H9 (cell line): ENCODE measurements around the gene C1QBP. TPM values are rescaled to one million over a fixed set of nuclear protein-coding genes. Genes with fewer than 3 reads are reported as not detected.

Experiments
- DNase-seq: peaks from one replicate; pipeline ENCODE4 v3.0.0-alpha.2; 2017
- H2AFZ ChIP-seq: one replicate; pipeline ENCODE4 v1.6.1; 2013; ENCODE audit warnings: mild to moderate bottlenecking, low read length, control low read depth, moderate library complexity
- H2AK5ac ChIP-seq: 2 replicates; pipeline ENCODE4 v1.6.1; 2013; ENCODE audit warnings: low read length, control low read depth, mixed read lengths; ENCODE audit not compliant: insufficient read length
- H2BK120ac ChIP-seq: one replicate; pipeline ENCODE4 v1.6.1; 2013; ENCODE audit warnings: low read depth, mild to moderate bottlenecking, low read length, control low read depth, inconsistent platforms; ENCODE audit not compliant: poor library complexity, severe bottlenecking
- H2BK12ac ChIP-seq: 2 replicates; pipeline ENCODE4 v1.6.1; 2013; ENCODE audit warnings: low read length, control low read depth, mixed read lengths, low read depth; ENCODE audit not compliant: insufficient read length
- H2BK15ac ChIP-seq: 2 replicates; pipeline ENCODE4 v1.6.1; 2013; ENCODE audit warnings: low read depth, low read length, control low read depth
- H2BK20ac ChIP-seq: one replicate; pipeline ENCODE4 v1.6.1; 2013; ENCODE audit warnings: low read depth, mild to moderate bottlenecking, low read length, control low read depth, inconsistent platforms; ENCODE audit not compliant: poor library complexity, severe bottlenecking
- H2BK5ac ChIP-seq: 2 replicates; pipeline ENCODE4 v1.6.1; 2013; ENCODE audit warnings: low read length, control low read depth, mixed read lengths; ENCODE audit not compliant: insufficient read length
- H3K14ac ChIP-seq: 2 replicates; pipeline ENCODE4 v1.6.1; 2013; ENCODE audit warnings: low read length, control low read depth; ENCODE audit not compliant: insufficient read depth
- H3K18ac ChIP-seq: 2 replicates; pipeline ENCODE4 v1.6.1; 2013; ENCODE audit warnings: low read depth, mild to moderate bottlenecking, mixed read lengths, low read length, control low read depth; ENCODE audit not compliant: insufficient read length
- H3K23ac ChIP-seq: 2 replicates; pipeline ENCODE4 v1.6.1; 2013; ENCODE audit warnings: low read length, control low read depth, mixed read lengths, low read depth; ENCODE audit not compliant: insufficient read length
- H3K23me2 ChIP-seq: 2 replicates; pipeline ENCODE4 v1.6.1; 2013; ENCODE audit warnings: low read depth, mild to moderate bottlenecking, mixed read lengths, low read length, control low read depth; ENCODE audit not compliant: insufficient read length, poor library complexity, severe bottlenecking
- H3K27ac ChIP-seq: 2 replicates; pipeline ENCODE4 v1.5.1; 2013; ENCODE audit warnings: low read length, control low read depth, mixed read lengths, low read depth; ENCODE audit not compliant: insufficient read length
- H3K27me3 ChIP-seq: 2 replicates; pipeline ENCODE4 v1.6.1; 2013; ENCODE audit warnings: low read length, control low read depth, inconsistent platforms; ENCODE audit not compliant: insufficient read depth
- H3K4ac ChIP-seq: 2 replicates; pipeline ENCODE4 v1.6.1; 2013; ENCODE audit warnings: low read depth, mild to moderate bottlenecking, control low read depth, inconsistent platforms, low read length, moderate library complexity
- H3K4me1 ChIP-seq: 2 replicates; pipeline ENCODE4 v1.6.1; 2013; ENCODE audit warnings: low read length, control low read depth, inconsistent platforms; ENCODE audit not compliant: insufficient read depth
- H3K4me2 ChIP-seq: 2 replicates; pipeline ENCODE4 v1.6.1; 2013; ENCODE audit warnings: low read length, control low read depth, mixed read lengths; ENCODE audit not compliant: insufficient read length, insufficient read depth
- H3K56ac ChIP-seq: 2 replicates; pipeline ENCODE4 v1.6.1; 2013; ENCODE audit warnings: low read depth, mild to moderate bottlenecking, mixed read lengths, low read length, control low read depth; ENCODE audit not compliant: insufficient read length
- H3K79me1 ChIP-seq: 2 replicates; pipeline ENCODE4 v1.6.1; 2013; ENCODE audit warnings: low read depth, mild to moderate bottlenecking, moderate library complexity, low read length, control low read depth, inconsistent platforms; ENCODE audit not compliant: insufficient read depth, poor library complexity, severe bottlenecking
- H3K79me2 ChIP-seq: 2 replicates; pipeline ENCODE4 v1.6.1; 2013; ENCODE audit warnings: low read length, control low read depth, inconsistent platforms; ENCODE audit not compliant: insufficient read depth
- H3K9ac ChIP-seq: 2 replicates; pipeline ENCODE4 v1.6.1; 2013; ENCODE audit warnings: low read length, control low read depth, mixed read lengths; ENCODE audit not compliant: insufficient read length; ENCODE audit errors: extremely low read depth
- H3K9me3 ChIP-seq: one replicate; pipeline ENCODE4 v1.6.1; 2013; ENCODE audit warnings: low read depth, low read length, inconsistent platforms; ENCODE audit not compliant: control insufficient read depth
- H3T11ph ChIP-seq: one replicate; pipeline ENCODE4 v1.6.1; 2013; ENCODE audit warnings: mild to moderate bottlenecking, low read length, control low read depth, inconsistent platforms
- H4K20me1 ChIP-seq: one replicate; pipeline ENCODE4 v1.6.1; 2013; ENCODE audit not compliant: control insufficient read depth, insufficient read length, insufficient read depth
- H4K5ac ChIP-seq: 2 replicates; pipeline ENCODE4 v1.6.1; 2013; ENCODE audit warnings: low read depth, mild to moderate bottlenecking, mixed read lengths, low read length, control low read depth; ENCODE audit not compliant: insufficient read length
- H4K8ac ChIP-seq: replicated peaks from 2 replicates; pipeline ENCODE4 v1.6.1; 2013; ENCODE audit warnings: low read length, control low read depth, mixed read lengths, low read depth; ENCODE audit not compliant: insufficient read length
- H4K91ac ChIP-seq: 2 replicates; pipeline ENCODE4 v1.6.1; 2013; ENCODE audit warnings: low read depth, mild to moderate bottlenecking, moderate library complexity, mixed read lengths, low read length, control low read depth; ENCODE audit not compliant: insufficient read length
- H3K27ac Mint-ChIP-seq, 3 experiments: 2 replicates in 2 of 3; 3 replicates in 1 of 3; pipeline ENCODE4 v1.8.0; 2020 to 2021; ENCODE audit warnings: mixed read lengths in 3 of 3, mild to moderate bottlenecking in 1 of 3, moderate library complexity in 1 of 3
- H3K27me3 Mint-ChIP-seq: 2 replicates; pipeline ENCODE4 v1.8.0; 2021; ENCODE audit warnings: low read depth, mild to moderate bottlenecking, moderate library complexity, mixed read lengths
- H3K36me3 Mint-ChIP-seq, 3 experiments: 2 replicates in 2 of 3; 3 replicates in 1 of 3; pipeline ENCODE4 v1.8.0; 2020 to 2021; ENCODE audit warnings: low read depth in 3 of 3, mixed read lengths in 3 of 3; ENCODE audit not compliant: insufficient read depth in 1 of 3
- H3K4me1 Mint-ChIP-seq, 2 experiments: 2 replicates each; pipeline ENCODE4 v1.8.0; 2020; ENCODE audit warnings: mixed read lengths in 2 of 2
- H3K4me3 Mint-ChIP-seq, 2 experiments: 2 replicates in 1 of 2; 3 replicates in 1 of 2; pipeline ENCODE4 v1.8.0; 2020 to 2021; ENCODE audit warnings: mild to moderate bottlenecking in 2 of 2, mixed read lengths in 2 of 2, moderate library complexity in 1 of 2
- H3K9me3 Mint-ChIP-seq, 2 experiments: 2 replicates in 1 of 2; 3 replicates in 1 of 2; pipeline ENCODE4 v1.8.0; 2020; ENCODE audit warnings: mild to moderate bottlenecking in 2 of 2, mixed read lengths in 2 of 2, moderate library complexity in 1 of 2
- WGBS: extraction: QIAGEN DNeasy Blood & Tissue Kit; methylation state at CpG from one replicate; pipeline ENCODE4 v1.1.7; 2013; ENCODE audit warnings: missing lambda C conversion rate, low lambda C conversion rate, mixed read lengths; ENCODE audit not compliant: insufficient read length; ENCODE audit errors: extremely low coverage; 5-methylcytosine and 5-hydroxymethylcytosine counted together
- total RNA-seq: library from RNA; stranded (reverse); gene quantifications from 2 replicates; pipeline ENCODE4 v1.2.1, GENCODE V29; 2021
- TF ChIP-seq, protein P1 (sequence below): fragments of 200-600 bp; sonication (generic); conservative IDR thresholded peaks from 3 replicates; pipeline ENCODE4 v1.8.0; 2021; ENCODE audit warnings: antibody characterized with exemption, mild to moderate bottlenecking

The C1QBP gene
- total RNA-seq, 1 experiment from 2014 or later, result 390 TPM

DNA sequence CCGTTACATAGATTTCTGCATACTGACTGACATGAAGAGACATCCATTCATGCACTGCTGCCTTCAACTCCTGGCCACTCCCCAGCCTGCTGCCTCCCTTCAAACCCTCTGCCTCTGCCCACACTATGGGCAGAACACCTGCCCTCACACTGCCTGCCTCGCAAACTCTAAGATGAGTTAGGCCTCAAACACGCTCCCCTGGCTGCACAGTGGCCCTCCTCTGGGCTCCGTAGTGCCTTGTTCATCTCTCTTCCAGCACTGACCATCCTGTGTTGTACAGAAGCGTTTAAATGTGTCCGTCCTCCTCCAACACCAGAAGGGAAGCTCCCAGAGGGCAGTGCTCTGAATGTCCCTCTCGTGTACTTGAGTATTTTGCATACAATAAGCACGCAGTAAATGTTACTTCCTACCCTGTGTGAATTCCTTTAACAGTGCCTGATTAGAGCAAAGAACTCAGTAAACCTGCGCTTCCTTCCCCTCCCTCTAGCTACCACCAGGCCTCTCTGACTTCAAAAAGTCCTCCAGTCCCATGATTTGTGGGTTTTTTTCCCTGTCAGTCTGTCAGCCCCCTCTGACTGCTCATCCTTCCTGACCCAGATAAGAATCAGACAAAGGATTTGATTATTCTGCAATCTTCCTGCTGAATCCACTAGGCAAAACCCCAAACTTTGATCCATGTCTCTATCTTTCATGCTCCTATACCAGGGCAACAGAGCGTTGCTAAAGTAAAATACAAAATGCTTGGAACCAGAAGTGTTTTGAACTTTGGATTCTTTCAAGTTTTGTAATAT, 26.0 kb upstream of the C1QBP start:
- peak overlapping the region in 1 of 3 experiments; percentile 53; a peak in 2 of 7 replicates for H3K27ac Mint-ChIP-seq
- H3T11ph ChIP-seq, result no peak overlapping the region
- peak overlapping the region in 1 of 2 experiments; percentile 28; a peak in 1 of 5 replicates for H3K4me3 Mint-ChIP-seq

More for the DNA sequence above, 26.0 kb upstream of the C1QBP start:
- Histone ChIP-seq H2BK20ac (no peak overlapping the region), H2BK12ac (no peak overlapping the region), H3K9ac (no peak overlapping the region), H2BK120ac (no peak overlapping the region), H2BK5ac (no peak overlapping the region), H3K27ac (no peak overlapping the region), H4K8ac (no peak overlapping the region), H3K56ac (no peak overlapping the region), H4K20me1 (no peaks in the 10 kb centered on the region), H4K5ac (no peak overlapping the region), H3K79me1 (peaks cover 2% of the 10 kb centered on the region), H3K14ac (no peak overlapping the region), H3K79me2 (peaks cover 55% of the 10 kb centered on the region), H2AFZ (no peak overlapping the region), H3K18ac (no peak overlapping the region), H3K4ac (no peak overlapping the region), H2BK15ac (no peak overlapping the region), H2AK5ac (no peak overlapping the region), H3K4me2 (no peak overlapping the region), H3K23ac (no peak overlapping the region), H3K27me3 (no peaks in the 10 kb centered on the region), H3K23me2 (peaks cover 10% of the 10 kb centered on the region), H3K9me3 (no peaks in the 10 kb centered on the region), H4K91ac (no peak overlapping the region), H3K4me1 (no peaks in the 10 kb centered on the region)
- Mint-ChIP-seq H3K4me1 (peaks cover 22 to 23% of the 10 kb centered on the region in 2 experiments), H3K36me3 (peaks cover 25 to 48% (median 35%) of the 10 kb centered on the region in 3 experiments; a peak in 6 of 7 replicates), H3K27me3 (no peaks in the 10 kb centered on the region; the same call in 1 of the 2 replicates), H3K9me3 (no peaks in the 10 kb centered on the region)
- WGBS, result no CpG with 5 or more reads among the region's 10 CpGs
- DNase-seq, result no peak
- TF ChIP-seq, protein P1, sequence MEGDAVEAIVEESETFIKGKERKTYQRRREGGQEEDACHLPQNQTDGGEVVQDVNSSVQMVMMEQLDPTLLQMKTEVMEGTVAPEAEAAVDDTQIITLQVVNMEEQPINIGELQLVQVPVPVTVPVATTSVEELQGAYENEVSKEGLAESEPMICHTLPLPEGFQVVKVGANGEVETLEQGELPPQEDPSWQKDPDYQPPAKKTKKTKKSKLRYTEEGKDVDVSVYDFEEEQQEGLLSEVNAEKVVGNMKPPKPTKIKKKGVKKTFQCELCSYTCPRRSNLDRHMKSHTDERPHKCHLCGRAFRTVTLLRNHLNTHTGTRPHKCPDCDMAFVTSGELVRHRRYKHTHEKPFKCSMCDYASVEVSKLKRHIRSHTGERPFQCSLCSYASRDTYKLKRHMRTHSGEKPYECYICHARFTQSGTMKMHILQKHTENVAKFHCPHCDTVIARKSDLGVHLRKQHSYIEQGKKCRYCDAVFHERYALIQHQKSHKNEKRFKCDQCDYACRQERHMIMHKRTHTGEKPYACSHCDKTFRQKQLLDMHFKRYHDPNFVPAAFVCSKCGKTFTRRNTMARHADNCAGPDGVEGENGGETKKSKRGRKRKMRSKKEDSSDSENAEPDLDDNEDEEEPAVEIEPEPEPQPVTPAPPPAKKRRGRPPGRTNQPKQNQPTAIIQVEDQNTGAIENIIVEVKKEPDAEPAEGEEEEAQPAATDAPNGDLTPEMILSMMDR, result no peak
